HG03442 (cell line): ENCODE results near the gene ARHGAP45.

ENCODE experiments used
- ATAC-seq: cut with Tn5 transposase; IDR thresholded peaks from one replicate; pipeline ENCODE4 v1.9.1; 2021; ENCODE audit warnings: mild to moderate bottlenecking, moderate library complexity; ENCODE audit not compliant: unreplicated experiment

Gene ARHGAP45

DNA sequence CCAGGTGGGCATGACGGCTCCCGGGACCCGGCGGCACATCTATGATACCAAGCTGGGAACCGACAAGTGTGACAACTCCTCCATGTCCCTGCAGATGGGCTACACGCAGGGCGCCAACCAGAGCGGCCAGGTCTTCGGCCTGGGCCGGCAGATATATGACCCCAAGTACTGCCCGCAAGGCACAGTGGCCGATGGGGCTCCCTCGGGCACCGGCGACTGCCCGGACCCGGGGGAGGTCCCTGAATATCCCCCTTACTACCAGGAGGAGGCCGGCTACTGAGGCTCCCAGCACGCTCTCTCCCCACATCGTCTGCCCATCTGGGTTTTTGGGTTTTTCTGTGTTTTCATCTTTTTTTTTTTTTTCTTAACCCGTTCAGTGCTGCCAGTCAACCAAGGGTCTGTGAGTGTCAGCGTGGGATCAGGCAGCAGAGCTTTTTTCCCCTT is 29.3 kb upstream of the ARHGAP45 start:
- ATAC-seq: no peak

DNA sequence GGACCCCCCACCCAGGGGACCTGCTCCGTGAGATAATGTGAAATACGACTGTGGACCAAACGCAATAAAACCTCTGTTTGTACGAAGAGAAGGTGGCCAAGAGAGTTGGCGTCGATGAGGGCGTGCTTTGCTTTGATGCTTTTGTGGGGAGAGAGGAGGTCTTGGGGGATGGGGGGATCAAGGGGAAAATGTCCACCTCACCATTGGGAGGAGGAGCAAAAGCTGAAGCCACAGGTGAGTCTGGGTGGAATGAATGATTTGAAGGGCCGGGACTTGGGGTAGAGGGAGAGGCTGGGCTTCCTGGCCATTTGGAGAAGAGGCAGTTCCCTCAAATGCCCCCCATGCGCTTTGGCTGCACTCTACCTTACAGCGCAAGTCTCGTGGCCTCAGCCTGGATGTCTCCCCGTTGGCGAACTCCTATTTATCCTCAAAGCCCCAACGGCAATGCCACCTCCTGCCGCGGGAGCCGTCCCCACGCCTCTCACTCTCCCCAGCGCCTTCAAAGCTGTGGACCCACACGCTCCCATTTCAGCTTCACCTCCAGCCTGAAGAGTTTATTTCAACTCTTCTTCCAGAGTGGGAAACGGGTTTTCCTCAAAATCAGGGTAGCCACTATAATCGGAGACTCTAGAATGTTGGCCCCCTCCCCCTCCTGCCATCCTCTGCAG is 27.9 kb upstream of the ARHGAP45 start:
- ATAC-seq: no peak

DNA sequence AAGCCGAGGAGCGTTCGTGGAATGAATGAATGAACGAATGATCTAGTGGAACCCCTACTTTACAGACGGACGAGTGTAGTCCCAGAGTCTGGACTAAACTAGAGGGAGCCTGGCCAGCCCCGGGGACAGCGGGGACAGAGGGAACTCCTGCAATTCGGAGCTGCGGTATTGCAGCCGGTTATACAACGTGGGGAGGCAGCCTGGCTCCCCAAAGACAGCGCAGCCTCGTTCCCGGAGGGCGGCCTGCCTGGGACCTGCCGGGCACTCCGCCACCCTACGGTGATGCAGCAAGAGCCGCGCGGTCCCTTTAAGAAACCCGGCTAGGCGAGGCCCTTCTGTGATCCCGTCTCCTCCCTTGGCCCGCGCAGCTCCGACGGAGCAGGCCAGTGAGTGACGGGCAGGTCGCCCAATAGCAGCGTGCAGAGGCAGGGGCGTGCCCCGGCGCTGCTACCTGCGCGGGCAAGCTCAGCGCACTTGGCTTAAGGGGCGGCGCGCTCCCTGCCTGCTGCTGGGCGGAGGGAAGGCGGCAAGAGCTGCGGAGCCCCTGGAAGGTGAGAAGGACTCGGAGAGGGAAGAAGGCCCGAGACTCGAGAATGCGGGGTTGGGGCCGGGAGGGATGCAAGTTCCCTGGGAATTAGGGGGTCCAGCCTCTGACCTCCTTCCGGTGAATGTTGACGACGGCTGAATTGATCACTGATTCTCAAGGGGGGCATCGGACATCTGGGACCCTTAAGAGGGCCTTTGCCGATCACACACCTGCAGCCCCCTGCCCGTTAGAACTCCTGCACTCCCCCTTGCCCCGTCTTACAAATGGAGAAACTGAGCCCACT is 27.1 kb upstream of the ARHGAP45 start, which contains the start of gene ABCA7:
Gene ABCA7 (plus strand): TSS at position 462 of the 830 bp plus-strand sequence. CDS start 1,255 bp downstream, outside the sequence.
- peak; percentile 75 for ATAC-seq

DNA sequence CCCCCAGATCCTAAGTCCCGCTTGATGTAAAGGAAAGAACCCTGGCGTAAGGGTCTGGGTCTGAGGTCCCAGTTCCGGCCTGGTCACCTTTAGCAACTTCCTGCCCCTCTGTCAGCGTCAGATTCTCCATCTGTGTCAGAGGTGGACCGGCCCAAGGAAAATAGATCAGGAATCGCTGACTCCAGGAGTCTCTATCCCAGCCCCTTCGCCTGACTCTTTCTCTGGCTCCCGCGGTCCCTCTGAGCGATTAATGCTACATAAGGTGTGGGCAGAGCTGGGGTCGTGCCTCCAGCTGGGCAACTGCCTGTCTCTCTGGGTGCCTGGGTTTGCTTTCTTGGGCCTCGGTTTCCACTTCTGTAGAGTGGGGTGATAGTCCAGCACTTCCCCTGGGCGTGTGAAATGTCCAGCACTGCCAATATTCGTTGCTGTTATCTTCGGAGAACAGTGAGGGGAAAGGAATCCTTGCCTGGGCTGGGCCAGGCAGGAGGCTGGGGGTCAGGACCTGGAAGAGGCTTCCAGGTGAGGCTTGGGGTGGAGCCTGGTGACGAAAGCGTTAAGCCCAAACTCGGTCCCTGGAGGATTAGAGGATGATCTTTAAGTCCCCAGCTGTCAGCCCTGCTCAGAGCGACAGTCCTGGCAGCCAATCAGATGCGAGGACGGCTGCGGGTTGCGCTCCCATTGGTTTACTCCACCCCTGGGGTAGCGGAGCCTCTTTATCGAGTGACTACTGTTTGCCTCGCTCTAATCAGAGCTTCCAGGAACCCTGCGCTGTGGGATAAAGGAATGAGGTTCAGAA is 26.3 kb upstream of the ARHGAP45 start:
- ATAC-seq: no peak

DNA sequence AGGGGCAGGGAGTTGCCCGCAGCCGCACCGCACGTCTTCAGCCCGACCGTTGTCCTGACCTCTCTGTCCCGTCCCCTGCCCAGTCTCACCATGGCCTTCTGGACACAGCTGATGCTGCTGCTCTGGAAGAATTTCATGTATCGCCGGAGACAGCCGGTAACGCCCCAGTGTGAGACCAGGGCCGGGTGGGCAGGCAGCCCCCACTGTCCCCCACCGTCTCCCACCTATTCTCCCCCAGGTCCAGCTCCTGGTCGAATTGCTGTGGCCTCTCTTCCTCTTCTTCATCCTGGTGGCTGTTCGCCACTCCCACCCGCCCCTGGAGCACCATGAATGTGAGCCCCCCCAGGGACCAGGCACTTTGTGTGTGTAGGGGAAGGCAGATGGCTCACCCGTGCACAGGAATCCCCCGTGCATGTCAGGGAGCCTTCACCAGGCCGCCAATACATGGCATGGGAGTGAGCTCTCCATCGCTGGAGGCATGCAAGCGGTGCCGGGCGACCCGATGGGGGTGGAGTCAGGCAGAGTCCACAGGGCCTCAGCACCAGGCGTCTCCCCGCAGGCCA is 25.6 kb upstream of the ARHGAP45 start:
- ATAC-seq: no peak

DNA sequence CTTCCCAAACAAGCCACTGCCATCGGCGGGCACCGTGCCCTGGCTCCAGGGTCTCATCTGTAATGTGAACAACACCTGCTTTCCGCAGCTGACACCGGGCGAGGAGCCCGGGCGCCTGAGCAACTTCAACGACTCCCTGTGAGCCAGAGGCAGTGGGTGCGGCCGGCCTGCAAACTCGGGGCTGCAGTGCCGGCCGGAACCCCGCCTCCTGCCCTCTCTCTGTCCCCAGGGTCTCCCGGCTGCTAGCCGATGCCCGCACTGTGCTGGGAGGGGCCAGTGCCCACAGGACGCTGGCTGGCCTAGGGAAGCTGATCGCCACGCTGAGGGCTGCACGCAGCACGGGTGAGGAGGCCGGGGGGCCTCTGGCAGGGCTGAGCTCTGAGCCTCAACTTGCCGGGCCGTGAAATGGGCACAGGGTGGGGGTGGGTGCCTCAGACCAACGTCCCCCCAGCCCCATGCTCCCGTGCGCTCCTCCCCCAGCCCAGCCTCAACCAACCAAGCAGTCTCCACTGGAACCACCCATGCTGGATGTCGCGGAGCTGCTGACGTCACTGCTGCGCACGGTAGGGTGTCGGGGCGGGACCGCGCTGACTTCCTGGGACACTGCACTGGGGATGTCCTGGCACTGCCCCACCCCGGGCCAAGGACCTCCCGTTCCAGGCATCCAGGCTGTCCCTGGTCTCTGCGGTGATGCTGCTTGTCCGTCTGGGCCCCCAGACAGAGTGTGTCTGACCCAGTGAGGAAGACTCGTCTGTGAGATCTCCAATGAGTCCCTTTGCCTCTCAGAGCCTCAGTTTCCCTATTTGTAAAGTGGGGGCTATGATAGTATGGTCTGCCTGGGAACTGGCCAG is 24.9 kb upstream of the ARHGAP45 start:
- ATAC-seq: no peak

DNA sequence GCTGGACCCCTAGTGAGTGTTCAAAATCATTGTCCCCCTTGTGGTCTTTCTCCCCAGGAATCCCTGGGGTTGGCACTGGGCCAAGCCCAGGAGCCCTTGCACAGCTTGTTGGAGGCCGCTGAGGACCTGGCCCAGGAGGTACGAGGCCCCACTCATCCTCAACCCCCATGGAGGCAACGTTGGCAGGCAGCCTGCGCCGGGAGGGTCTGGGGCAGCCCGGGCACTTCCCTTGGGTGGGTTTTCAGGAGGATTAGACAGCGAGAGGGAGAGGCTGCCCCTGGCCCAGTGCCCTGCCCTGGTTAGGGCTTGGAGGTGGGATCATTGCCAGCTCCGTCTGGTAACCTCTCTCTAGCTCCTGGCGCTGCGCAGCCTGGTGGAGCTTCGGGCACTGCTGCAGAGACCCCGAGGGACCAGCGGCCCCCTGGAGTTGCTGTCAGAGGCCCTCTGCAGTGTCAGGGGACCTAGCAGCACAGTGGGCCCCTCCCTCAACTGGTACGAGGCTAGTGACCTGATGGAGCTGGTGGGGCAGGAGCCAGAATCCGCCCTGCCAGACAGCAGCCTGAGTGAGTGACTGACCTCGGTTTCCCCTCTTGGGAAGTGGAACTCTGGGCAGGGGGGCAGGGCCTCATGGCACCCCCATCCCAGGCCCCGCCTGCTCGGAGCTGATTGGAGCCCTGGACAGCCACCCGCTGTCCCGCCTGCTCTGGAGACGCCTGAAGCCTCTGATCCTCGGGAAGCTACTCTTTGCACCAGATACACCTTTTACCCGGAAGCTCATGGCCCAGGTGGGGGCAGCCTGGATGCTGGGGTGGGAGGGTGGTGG is 24.1 kb upstream of the ARHGAP45 start:
- no peak for ATAC-seq

DNA sequence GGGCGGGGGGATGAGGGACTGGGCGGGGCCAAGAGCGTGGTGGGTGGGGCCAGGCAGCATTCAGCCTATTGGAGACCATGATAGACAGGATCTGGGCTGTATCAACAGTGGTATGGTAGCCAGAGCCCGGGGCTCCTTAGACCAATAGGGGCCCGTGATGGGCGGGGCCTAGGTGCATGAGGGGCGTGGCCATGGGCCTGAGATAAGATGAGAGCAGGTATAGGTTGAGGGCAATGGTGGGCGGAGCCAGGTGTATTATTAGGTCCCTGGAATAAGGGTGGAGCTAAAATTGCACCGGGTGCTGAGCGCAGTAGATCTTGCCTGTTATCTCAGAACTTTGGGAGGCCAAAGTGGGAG is 21.7 kb upstream of the ARHGAP45 start:
- no peak for ATAC-seq

DNA sequence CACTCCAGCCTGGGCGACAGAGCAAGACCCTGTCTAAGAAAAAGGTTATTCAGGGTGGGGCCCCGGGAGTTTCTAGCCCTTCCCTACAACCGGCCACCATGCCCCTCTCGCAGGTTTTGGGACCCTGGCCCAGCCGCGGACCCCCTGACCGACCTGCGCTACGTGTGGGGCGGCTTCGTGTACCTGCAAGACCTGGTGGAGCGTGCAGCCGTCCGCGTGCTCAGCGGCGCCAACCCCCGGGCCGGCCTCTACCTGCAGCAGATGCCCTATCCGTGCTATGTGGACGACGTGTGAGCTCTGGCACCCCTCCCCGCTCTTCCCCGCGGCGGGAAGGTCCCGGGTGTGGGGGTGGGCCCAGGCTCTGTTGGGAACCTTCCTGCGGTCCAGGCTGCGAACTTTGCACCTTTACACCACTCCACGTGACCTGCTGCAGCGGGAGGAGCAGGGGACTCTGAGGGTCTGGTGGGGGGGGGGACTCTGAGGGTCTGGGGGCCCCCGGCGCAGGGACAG is 20.8 kb upstream of the ARHGAP45 start:
- no peak for ATAC-seq

DNA sequence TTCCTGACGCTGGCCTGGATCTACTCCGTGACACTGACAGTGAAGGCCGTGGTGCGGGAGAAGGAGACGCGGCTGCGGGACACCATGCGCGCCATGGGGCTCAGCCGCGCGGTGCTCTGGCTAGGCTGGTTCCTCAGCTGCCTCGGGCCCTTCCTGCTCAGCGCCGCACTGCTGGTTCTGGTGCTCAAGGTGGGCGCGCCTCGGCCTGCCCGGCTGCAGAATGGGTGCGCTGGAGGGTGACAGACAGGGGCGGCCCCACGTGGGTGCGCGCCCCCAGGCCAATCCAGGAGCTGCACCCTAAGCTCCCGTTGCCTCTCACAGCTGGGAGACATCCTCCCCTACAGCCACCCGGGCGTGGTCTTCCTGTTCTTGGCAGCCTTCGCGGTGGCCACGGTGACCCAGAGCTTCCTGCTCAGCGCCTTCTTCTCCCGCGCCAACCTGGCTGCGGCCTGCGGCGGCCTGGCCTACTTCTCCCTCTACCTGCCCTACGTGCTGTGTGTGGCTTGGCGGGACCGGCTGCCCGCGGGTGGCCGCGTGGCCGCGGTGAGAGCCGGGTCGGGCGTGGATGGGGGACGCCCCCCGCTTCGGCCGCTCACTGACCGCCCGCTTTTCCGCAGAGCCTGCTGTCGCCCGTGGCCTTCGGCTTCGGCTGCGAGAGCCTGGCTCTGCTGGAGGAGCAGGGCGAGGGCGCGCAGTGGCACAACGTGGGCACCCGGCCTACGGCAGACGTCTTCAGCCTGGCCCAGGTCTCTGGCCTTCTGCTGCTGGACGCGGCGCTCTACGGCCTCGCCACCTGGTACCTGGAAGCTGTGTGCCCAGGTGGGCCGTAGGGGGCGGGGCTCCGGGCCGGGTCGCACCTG is 19.9 kb upstream of the ARHGAP45 start:
- ATAC-seq: no peak

DNA sequence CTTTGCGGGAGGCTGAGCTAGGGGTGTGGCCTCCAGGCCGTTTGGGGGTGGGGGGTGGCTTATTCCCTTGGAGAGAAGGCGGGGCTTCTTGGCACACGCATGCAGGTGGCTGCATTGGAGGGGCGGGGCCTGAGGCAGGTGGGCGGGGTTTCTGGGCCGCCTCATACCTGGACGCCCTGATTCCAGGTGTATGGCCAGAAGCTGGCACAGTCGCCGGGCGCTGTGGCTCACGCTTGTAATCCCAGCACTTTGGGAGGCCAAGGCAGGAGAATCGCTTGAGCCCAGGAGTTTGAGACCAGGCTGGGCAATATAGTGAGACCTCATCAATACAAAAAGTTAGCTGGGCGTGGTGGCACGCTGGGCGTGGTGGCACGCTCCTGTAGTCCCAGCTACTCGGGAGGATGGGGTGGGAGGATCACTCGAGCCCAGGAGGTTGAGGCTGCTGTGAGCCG is 19.2 kb upstream of the ARHGAP45 start:
- no peak for ATAC-seq

DNA sequence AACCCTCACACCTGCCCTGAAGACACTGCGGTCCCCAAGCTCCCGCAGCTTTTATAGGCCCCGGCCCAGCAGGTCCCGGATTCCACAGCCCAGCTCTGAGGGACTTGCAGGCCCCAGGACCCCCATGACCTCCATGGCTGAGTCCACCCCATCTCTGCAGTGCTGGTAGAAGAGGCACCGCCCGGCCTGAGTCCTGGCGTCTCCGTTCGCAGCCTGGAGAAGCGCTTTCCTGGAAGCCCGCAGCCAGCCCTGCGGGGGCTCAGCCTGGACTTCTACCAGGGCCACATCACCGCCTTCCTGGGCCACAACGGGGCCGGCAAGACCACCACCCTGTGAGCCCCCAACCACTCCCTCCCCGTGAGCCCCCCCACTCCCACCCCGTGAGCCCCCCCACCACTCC is 17.9 kb upstream of the ARHGAP45 start:
- no peak for ATAC-seq

DNA sequence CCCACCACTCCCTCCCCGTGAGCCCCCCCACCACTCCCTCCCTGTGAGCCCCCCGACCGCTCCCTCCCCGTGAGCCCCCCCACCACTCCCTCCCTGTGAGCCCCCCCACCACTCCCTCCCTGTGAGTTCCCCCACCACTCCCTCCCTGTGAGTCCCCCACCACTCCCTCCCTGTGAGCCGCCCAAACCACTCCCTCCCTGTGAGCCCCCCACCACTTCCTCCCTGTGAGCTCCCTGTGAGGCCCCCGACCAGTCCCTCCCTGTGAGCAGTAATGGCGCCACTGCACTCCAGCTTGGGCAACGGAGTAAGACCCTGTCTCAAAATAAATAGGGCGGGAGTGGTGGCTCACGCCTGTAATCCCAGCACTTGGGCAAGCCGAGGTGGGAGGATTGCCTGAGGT is 17.2 kb upstream of the ARHGAP45 start:
- no peak for ATAC-seq

DNA sequence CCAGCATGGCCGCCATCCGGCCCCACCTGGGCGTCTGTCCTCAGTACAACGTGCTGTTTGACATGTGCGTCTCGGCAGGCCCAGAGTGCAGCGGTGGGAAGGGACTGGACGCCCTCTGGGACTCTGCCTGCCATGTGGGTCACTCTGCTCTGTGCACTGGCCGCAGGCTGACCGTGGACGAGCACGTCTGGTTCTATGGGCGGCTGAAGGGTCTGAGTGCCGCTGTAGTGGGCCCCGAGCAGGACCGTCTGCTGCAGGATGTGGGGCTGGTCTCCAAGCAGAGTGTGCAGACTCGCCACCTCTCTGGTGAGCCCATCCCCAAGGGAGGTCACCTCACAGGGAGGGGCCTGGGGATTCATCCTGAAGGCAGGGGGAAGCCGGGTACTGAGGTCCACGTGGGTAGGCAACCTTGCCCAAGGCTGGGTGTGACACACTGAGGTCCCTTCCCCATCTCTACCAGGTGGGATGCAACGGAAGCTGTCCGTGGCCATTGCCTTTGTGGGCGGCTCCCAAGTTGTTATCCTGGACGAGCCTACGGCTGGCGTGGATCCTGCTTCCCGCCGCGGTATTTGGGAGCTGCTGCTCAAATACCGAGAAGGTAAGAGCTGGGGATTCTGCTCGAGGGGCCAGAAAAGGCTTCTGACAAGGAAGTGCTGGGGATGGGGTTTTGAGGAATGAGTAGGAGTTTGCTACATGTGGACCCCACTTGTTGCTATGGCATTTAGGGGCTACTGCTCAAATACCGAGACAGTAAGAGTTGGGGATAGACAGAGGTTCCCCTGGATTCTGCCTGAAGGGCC is 15.8 kb upstream of the ARHGAP45 start:
- ATAC-seq: no peak

DNA sequence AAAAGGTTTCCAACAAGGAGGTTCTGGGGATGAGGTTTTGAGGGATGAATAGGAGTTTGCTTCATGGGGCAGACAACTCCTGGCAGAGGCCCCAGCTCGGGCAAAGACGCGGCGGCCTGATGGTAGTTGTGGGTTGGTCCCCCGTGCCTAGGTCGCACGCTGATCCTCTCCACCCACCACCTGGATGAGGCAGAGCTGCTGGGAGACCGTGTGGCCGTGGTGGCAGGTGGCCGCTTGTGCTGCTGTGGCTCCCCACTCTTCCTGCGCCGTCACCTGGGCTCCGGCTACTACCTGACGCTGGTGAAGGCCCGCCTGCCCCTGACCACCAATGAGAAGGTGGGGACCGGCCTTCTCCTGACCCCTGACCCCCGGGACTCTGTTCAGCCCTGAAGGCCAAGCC is 15.2 kb upstream of the ARHGAP45 start:
- no peak for ATAC-seq

DNA sequence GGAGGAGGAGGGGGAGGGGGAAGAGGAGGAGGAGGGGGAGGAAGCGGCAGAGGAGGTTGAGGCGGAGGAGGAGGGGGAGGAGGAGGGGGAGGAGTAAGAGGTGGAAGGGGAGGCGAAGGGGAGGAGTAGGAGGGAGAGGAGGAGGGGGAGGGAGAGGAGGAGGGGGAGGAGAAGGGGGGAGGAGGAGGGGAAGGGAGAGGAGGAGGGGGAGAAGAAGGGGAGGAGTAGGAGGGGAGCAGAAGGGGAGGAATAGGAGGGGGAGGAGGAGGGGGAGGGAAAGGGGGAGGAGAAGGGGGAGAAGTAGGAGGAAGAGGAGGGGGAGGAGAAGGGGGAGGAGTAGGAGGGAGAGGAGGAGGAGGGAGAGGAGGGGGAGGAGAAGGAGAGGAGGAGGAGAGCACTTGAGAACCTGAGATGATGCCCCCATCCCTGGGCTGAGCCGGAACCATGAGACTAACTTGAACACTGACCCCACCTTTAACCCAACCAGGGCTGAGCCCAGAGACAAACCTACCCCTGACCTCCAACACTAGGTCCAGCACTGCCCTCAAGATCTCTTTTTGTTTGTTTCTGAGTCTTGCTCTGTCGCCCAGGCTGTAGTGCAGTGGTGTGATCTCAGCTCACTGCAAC is 14.5 kb upstream of the ARHGAP45 start:
- no peak for ATAC-seq
